Activated T-cell treated with anti-CD3 and anti-CD28 coated beads for 1 hour (primary cell): ENCODE results near the gene SRPK3.
"Not testable (repeated sequence)": the region's sequence is repeated elsewhere in the genome, so short reads cannot be mapped to it uniquely, and the experiment has no call there.

Experiments
- DNase-seq: peaks from one replicate; pipeline ENCODE4 v3.0.0-alpha.2; 2020; ENCODE audit warnings: low read depth

SRPK3 gene

GRCh38 chrX:153780678-153781427 lies at the start of gene SRPK3:
Gene SRPK3 (plus strand): TSS chrX:153781041. CDS start chrX:153781087, 46 bp downstream.
- DNase-seq = no peak

- no peak for DNase-seq
Measured at GRCh38 chrX:153731117-153731844, 49.6 kb upstream of the SRPK3 start.

GRCh38 chrX:153731845-153732215 lies 49.0 kb upstream of the SRPK3 start:
- no peak for DNase-seq

- no peak for DNase-seq
Measured at GRCh38 chrX:153732401-153732800, 48.4 kb upstream of the SRPK3 start.

GRCh38 chrX:153733651-153734240 lies 47.1 kb upstream of the SRPK3 start:
- no peak for DNase-seq

GRCh38 chrX:153734871-153735270 lies 46.0 kb upstream of the SRPK3 start:
- no peak for DNase-seq

- DNase-seq = no peak
Measured at GRCh38 chrX:153735274-153735673, 45.6 kb upstream of the SRPK3 start.

- no peak for DNase-seq
Measured at GRCh38 chrX:153736071-153736820, 44.6 kb upstream of the SRPK3 start.

GRCh38 chrX:153736871-153737441 lies 43.9 kb upstream of the SRPK3 start:
- no peak for DNase-seq

- DNase-seq = no peak
Measured at GRCh38 chrX:153738056-153738605, 42.7 kb upstream of the SRPK3 start.

- DNase-seq = no peak
Measured at GRCh38 chrX:153739754-153740486, 40.9 kb upstream of the SRPK3 start.

- DNase-seq = no peak
Measured at GRCh38 chrX:153740631-153741222, 40.1 kb upstream of the SRPK3 start.

GRCh38 chrX:153741446-153741845 lies 39.4 kb upstream of the SRPK3 start:
- no peak for DNase-seq

- DNase-seq = not testable (repeated sequence)
Measured at GRCh38 chrX:153742111-153742510, 38.7 kb upstream of the SRPK3 start.

- DNase-seq = not testable (repeated sequence)
Measured at GRCh38 chrX:153742796-153743467, 37.9 kb upstream of the SRPK3 start.

- not testable (repeated sequence) for DNase-seq
Measured at GRCh38 chrX:153743468-153744209, 37.2 kb upstream of the SRPK3 start.

- DNase-seq = no peak
Measured at GRCh38 chrX:153744210-153745066, 36.4 kb upstream of the SRPK3 start.

GRCh38 chrX:153745067-153745433 lies 35.8 kb upstream of the SRPK3 start:
- not testable (repeated sequence) for DNase-seq
